Forelimb muscle (tissue), 1 donor: ENCODE data around the gene P2RY4. TPM values are rescaled to one million over a fixed set of nuclear protein-coding genes. Genes with fewer than 3 reads are reported as not detected.
"Not testable (repeated sequence)": the region's sequence is repeated elsewhere in the genome, so short reads cannot be mapped to it uniquely, and the experiment has no call there.

Source experiments
- DNase-seq: peaks from one replicate; pipeline ENCODE4 v3.0.0-alpha.2; 2013; ENCODE audit warnings: low read depth
- polyA plus RNA-seq: library from polyadenylated mRNA; unstranded; fragments of 120-200 nt; gene quantifications from one replicate; pipeline ENCODE4 v1.2.1, GENCODE V29; 2013; ENCODE audit not compliant: insufficient read length

Gene P2RY4
- 0.25 TPM for polyA plus RNA-seq

DNA sequence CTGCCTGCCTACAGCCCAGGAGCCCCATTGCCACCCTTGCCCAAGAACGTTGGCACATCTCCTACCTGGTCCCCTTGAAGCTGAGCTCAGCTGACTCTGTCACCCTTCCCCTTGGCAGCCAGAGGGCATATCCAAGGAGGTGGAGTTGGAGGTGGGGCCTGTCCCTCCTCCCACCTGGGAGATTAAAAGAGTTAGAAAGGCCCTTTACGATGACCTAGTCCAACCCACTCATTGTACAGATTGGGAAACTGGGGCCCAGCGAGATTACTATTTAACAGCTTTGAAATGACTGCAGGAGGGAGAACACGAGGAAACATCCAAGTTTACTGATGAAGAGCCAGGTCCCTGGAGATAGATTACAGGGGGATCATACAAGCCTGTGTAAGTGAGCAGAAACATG lies at the start of gene P2RY4:
Gene P2RY4, minus strand, starts transcription at position 101 of the 400 bp plus-strand sequence. CDS start 580 bp downstream, outside the sequence.
- DNase-seq = no peak

DNA sequence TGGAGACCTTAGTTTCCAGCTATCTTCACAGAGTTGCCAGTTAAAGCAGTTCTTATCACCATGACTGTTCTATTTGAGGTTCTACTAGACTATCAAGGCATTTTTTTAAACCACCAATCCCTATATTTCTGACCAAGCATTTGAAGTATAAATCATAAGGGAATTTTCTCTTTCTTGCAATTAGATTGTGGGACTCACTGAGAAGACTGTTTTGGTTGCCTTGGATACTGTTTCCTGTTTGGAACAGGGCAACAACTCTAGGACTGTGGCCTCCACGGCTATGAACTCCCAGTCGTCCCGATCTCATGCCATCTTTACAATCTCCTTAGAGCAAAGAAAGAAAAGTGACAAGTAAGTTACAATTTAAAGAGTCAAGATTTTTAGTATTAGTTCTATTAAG lies 41.7 kb upstream of the P2RY4 start:
- no peak for DNase-seq

DNA sequence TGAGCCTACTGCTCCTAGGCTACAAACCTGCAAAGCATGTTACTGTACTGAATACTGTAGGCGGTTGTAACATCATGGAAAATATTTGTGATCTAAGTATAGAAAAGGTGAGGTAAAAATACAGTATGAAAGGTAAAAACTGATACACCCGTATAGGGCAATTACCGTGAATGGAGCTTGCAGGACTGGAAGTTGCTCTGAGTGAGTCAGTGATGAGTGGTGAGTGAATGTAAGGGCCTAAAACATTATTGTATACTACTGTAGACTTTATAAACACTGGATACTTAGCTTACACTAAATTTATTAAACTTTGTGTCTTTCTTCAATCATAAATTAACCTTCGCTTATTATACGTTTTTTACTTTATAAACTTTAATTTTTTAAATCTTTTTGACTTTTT lies 33.6 kb upstream of the P2RY4 start:
- no peak for DNase-seq

DNA sequence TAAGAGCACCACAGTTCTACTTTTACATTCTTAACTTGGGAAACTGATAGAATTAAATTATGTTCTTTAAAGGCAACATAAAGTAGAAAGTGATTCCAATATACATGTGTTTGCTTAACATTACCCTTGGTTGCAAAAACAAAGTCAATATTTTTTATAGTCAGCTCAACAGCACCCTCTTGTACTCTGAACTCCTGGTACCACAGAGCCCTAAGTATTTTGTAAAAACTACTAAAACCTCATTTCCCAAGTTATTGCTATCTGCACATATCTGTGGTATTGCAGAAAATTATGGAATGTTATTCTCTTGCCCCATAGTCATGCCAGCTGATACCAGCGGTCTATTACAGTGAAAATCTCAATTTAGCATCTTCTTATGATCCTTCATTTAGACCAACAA lies 32.8 kb upstream of the P2RY4 start:
- no peak for DNase-seq

DNA sequence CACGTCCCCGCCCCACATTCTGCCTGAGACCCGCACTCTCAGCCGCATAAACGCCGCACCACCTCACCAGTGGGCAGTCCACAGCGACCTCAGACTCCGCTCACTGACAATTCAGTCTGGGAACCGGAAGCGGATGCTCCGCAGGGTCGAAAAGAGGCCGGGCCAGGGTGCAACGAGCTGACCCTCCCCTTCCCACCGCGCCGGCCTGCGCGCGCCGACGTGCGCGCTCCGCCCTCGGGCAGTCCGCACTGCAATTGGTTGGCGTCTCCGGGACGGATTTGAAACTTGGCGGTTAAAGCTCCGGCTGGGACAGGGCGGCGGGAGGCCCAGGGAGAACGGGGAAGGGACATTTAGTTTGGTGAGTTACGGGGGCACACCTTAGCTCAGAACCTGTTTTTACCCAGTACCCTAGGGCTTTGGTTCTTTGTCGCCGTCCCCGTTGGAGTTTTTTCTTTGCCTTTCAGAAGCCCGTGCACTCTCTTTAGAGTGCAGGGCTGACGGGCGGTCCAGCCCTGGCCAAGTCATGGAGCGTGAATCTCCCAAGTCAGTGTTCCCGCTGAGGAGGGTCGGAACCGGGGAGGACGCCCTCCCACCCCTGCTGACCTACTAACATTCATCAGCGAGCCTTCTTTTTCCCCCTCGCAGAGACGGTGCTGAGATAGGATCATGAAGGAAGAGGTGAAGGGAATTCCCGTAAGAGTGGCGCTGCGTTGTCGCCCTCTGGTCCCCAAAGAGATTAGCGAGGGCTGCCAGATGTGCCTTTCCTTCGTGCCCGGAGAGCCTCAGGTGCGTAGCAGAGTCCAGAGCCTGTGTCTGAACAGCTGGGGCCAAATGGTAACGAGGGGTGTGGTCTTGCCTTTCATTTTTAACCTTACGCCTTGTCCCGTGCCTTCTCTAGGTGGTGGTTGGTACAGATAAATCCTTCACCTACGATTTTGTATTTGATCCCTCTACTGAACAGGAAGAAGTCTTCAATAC lies 30.1 kb upstream of the P2RY4 start, which contains the start of the genes KIF4A and PDZD11:
Gene KIF4A, plus strand, starts transcription at position 312 of the 978 bp plus-strand sequence. Its CDS starts 355 bp downstream, at position 667.
Gene PDZD11, minus strand, starts transcription at position 135 of the 978 bp plus-strand sequence. CDS start 586 bp downstream, outside the sequence.
- peak; percentile 77 for DNase-seq

DNA sequence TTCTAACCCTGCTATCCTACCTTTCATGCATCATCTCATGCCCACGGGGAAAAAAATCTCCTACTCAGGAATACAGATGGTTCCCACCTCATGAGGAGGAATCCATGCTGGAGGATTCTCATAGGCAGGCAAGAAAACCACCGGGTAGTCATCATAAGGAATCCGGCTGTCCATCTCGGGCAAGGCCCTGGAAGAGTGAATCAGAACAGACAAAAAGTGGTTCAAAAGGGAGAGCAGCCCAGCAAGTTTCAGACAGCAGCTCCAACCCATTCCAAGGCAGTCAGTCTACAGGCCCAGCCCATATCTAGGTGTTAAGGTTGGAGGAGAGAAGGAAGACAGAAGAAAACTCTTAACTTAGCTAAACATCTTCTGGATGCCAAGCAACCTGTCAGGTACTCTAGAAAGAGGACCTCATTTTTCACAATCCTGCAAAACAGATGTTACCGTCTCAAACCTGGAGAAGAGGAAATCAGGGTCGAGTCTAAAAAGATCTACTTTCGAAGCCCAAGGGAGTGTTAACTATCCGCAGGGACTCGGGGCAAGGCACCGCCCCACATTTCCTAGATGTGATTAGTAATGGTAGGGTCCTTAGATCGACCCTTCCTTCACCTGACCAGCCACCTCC lies 29.3 kb upstream of the P2RY4 start:
- DNase-seq = no peak

DNA sequence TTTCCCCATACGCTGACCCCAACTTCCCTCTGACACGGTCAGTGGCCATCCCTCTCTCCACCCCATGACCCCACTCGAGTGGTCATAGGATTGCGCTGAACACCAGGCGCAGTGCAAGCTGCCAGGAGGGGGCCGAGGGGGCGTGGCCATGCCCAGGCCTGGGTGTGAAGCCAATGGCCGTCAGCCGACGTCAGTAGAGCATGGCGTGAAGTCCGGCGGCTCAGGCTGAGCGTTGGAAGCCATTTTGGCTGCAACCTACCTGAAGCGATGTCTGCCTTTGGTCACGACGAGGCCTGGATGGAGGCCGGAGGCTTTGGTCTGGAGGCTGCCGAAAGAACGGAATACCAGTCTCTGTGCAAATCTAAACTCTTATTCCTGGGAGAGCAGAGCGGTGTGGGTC lies 21.9 kb upstream of the P2RY4 start, which contains the start of gene RAB41:
Gene RAB41, plus strand, starts transcription at position 222 of the 400 bp plus-strand sequence. Its CDS starts 46 bp downstream, at position 268.
- DNase-seq = no peak

DNA sequence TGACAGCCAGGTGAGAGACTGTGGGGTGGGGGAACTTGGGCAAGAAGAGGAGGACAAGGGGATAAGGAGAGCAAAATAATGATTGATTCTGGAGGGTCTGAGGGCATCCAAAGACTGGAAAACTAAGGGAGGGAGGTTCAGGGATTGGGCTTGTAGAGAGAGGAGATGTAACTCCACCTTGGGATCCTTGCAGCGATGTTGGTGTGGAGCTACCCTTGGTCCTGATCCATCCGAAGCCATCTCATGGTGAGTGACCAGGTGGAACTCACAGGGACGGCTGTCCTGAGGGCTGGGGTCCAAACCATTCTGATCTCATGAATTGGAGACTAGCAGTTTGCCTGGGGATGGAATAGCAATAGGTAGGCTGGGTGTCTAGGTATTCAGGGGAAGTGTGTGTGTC lies 20.6 kb upstream of the P2RY4 start:
- DNase-seq = no peak

DNA sequence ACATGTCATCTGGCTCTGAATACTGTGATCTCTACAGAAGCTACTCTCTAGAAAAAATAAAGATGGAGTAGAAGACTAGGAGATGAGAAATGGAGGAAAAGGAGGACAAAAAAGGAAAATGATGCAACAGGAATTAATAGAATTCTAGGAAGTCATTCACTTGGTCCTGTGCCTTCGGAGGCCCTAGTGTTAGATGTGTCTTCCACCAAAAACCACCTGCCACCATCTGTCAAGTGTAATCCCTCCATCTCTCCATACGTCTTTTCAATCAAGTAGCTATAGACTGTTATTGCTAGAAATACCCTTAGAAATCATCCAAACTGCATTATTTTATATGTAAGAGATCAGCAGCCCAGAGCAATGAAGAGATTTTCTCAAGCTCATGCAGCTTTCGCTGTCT lies 19.1 kb upstream of the P2RY4 start:
- DNase-seq = no peak

DNA sequence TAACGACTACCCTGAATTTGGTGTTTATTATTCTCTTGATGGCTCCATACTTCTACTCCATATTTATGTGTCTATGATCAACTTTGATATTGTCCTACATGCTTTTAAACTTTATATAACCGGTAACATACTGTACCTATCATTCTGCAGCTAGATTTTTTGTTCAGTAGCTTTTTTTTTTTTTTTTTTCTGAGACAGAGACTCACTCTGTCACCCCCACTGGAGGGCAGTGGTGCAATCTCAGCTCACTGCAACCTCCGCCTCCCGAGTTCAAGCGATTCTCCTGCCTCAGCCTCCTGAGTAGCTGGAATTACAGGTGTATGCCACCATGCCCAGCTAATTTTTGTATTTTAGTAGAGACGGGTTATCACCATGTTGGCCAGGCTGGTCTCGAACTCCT lies 14.0 kb upstream of the P2RY4 start:
- not testable (repeated sequence) for DNase-seq

DNA sequence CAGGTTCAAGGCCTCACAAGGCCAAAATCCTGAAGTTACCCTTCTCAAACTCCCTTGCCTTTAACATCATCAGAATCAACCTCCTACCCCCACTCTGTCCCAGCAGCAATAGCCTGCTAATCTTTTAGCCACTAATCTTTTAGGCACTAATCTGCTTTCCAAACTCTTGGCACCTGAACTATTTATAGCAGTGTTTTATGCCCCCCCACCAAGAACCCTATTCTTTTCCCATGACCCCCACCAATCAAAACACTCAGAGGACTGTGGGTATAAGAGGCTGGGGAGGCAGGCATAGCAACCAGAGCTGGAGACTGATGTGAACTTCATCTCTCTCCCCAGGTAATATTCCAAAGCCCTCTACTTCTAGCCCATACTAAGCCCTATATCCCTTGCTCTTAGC lies 8.0 kb upstream of the P2RY4 start, which contains the start of gene ARR3:
Gene ARR3, plus strand, starts transcription at position 301 of the 400 bp plus-strand sequence. CDS start 1,052 bp downstream, outside the sequence.
- DNase-seq = no peak

DNA sequence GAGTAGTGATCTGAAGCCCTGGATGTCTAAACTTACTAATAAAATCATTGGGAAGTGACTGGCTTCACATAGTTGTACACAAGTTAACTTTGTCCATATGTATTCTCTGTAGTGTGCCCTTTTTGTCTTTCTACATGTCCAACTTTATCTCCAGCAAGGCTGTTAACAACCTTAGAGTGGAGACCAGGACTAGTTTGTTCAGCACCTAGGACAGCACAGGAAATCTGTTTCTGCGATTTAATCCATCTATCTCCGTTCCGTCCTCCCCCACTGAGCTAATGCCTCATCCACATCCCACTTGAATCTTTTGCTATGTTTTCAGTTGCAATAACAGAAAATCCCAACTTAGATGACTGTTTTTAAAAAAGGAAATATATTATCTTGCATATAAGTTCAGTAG lies 4.8 kb upstream of the P2RY4 start:
- DNase-seq = no peak

DNA sequence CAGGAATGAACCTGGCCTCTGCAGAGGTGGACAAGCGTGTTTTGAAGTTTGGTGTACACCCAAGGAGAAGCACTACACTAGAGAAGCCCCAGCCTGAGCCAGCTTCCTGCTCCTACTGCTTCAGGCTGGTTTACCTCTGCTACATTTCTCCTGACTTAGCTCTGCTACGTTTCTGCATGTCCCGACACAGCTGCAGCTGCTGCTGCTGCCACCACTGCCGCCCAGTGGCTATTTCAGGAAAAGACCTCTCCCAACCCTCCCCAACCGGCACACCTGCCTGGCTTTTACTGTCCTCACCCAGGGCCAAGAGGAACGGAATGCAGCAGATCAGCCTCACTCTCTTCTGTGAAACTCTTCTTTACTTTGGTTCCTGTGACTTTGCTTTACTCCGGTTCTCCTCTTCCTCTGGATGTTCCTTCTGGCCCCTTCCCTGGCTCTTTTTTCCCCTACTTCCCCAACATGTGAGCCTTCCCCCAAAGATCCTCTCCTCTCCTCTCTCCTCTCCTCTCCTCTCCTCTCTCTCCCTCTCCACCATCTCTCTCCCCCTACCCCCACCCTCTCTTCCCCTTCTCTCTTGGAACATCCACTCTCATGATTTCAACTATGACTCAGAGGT lies 3.1 kb upstream of the P2RY4 start:
- no peak for DNase-seq

DNA sequence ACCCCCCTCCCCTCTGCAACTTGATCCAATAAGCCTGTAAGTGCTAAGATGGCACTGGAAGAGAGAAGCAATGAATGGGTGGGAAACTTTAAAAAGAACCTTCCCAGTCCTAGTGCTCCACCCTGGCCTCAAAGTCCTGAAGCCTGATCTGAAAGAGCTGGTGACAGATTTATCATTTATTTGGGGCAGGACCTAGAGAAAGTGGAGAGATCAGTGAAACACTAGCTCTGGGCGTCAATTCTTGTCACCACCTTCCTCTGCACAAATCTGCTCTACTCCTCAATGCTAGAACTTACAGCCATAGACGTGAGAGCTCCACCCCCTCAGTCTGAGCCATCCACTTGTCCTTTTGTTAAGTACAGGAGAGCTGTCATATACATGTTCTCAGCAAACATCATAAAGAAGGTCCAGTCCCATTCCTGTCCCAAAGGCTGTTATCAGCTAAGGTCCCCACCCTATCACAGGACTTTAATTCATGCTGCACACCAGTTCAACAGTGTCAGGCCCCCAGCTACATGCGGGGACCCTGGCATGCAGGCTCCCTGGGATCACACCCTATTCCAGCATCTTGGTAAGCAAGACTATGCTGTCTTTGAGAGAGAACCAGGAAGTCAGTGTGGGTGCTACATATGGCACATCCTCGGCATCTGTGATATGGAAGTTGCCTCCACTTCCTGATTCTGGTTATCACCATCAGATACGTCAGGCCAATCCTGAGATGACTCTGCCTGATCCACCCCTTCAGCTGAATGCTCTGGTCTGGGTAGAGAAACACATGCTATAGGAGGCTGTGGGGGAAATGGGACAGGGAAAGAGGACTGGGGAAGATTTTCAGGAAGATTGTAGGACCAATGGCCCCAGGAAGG lies 2.3 kb downstream of the P2RY4 start:
- DNase-seq = no peak

DNA sequence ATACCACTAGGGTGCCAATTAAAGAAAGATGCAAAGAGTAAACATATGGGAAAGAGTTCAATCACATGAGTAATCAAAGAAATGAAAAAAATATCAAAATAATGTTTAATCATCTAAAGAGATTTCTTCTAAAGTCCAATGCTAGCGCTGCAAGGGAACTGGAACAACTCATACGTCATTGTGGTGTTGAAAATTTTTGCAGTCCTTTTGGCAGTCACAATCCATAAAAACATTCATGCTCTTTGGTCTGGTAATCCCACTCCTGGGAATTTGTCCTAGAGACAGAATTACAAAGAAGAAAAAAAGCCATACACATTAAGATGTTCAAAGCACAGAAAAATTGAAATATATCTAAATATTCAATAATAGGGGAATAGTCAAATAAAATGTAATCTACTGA lies 4.6 kb downstream of the P2RY4 start:
- peak; percentile 4 for DNase-seq

DNA sequence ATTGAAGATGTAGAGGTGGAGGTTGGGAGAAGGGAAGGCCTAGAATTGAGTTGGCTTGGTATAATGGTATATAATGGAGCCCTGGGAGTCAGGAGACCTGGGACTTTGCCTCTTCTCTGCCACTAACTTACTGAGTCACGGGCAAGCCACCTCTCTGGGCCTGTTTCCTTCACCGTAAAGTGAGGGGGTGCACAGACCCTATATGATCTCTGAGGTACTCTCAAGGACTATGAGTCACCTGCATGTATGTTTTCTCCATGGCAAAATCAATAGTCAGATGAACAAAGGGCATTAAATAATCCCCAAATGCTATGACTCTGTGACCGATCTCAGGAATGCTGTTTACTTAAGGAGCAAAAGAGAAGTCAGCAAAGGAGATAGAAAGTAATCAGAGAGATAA lies 5.1 kb downstream of the P2RY4 start:
- DNase-seq = no peak

DNA sequence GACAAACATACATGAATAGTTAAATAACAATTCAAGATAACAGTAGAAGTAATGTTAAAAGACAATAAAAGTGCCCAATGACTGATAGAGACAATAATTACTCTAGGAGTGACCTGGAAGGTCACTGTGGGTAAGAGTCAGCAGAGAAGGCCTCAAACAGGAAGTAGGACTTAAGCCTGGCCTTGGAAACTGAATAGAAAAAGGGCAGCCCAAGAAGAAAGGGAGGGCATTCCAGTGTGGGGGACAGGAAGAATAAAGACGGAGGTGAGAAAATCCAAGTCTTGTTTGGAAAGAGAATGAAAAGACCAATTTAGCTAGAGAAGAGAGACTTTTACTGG lies 6.0 kb downstream of the P2RY4 start:
- no peak for DNase-seq

DNA sequence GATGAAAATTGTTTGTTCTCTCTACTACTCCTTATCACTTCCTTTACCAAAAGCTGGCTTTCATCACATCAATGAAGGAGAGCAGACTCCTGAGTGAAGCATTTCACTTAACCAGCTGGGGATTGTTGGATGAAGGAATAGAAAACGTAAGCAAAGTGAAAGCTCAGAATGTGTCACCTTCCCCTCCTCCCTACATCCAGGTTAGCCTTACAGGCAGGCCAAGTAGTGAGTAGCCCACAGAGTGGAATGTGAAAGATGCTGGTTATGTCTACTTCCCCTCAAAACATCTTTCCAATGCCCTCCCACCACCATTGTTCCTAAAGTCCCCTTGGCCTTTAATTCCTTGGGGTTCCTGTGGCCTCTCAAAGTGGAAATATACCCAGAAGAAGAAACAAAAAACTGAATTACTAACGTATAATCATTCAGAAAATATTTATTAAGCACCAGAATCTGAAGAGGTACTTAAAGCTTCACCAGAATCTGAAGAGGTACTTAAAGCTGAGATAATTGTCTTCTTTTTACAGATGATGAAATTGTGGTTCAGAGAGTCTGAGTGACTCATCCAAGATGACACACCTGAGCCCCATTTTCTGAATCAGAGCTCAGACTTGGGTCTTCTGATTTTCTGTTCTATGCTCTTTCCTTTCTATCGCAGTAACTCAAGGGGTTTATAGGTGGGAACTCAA lies 6.5 kb downstream of the P2RY4 start:
- no peak for DNase-seq

DNA sequence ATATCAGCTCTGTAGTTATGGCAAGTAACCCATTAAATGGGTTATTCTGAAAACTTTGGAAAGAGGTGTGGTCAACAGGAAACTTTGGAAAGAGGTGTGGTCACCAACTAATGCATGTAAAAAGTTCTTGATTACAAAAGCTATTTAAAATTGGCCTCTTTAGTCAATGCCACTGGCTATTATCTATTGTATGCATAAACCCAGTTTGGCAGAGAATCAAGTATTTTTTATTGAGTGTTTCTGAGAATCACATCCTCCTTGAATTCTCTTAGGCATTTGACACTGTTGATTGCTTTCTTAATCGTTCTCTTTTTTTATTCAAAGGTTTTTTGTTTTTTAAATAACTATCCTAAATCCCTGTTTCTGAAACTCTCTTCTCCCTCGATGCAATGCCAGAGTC lies 7.5 kb downstream of the P2RY4 start:
- DNase-seq = no peak

DNA sequence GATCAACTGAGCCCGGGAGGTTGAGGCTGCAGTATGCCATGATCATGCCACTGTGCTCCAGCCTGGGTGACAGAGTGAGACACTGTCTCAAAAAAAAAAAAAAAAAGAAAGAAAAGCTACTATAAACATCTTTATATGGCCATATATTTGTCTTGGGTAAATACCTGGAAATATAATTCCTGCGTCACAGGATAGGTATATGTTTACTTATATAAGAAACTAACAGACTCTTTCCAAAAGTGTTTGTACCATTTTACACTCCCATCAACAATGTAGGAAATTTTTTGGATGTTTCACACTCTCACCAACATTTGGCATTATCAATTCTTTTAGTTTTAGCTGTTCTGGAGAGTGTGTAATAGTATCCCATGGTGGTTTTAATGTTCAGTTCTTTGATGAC lies 12.8 kb downstream of the P2RY4 start:
- no peak for DNase-seq

DNA sequence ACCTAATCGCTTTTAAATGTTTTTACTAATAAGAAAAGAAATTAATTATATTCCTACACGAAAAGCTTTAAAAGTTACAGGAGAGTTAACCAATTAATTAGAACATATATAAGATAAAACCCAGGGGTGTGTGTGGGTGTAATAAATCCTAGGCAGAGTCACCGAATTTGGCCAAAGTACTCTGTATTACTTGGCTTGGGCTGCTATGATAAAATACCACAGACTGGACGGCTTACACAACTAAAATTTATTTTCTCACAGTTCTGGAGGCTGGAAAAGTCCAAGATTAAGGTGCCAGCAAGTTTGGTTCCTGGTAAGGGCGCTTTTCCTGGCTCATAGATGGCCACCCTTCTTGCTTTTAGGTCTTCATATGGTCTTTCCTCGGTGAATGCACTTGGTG lies 15.1 kb downstream of the P2RY4 start:
- no peak for DNase-seq
